SKM-1 (cell line): Measurements from ENCODE around the gene CLDN5.

ENCODE experiments used
- DNase-seq: peaks from one replicate; lab custom pipeline; 2025; ENCODE audit not compliant: unreplicated experiment; lab: John Stamatoyannopoulos, UW

The CLDN5 gene

GRCh38 chr22:19504900-19505734 is 19.1 kb downstream of the CLDN5 start:
- no peak for DNase-seq

- no peak for DNase-seq
Observed at GRCh38 chr22:19503869-19504268, 20.3 kb downstream of the CLDN5 start.

GRCh38 chr22:19503367-19503766 is 20.8 kb downstream of the CLDN5 start:
- DNase-seq: no peak

- no peak for DNase-seq
Observed at GRCh38 chr22:19501897-19502447, 22.2 kb downstream of the CLDN5 start.

GRCh38 chr22:19499880-19500242 is 24.3 kb downstream of the CLDN5 start:
- no peak for DNase-seq

- no peak for DNase-seq
Observed at GRCh38 chr22:19499236-19499879, 24.9 kb downstream of the CLDN5 start.

GRCh38 chr22:19498866-19499190 is 25.4 kb downstream of the CLDN5 start:
- no peak for DNase-seq

- DNase-seq: no peak
Observed at GRCh38 chr22:19498154-19498865, 25.9 kb downstream of the CLDN5 start.

GRCh38 chr22:19497245-19497644 is 27.0 kb downstream of the CLDN5 start:
- DNase-seq: no peak

GRCh38 chr22:19496324-19496630 is 27.9 kb downstream of the CLDN5 start:
- no peak for DNase-seq

- no peak for DNase-seq
Observed at GRCh38 chr22:19495562-19496323, 28.5 kb downstream of the CLDN5 start.

GRCh38 chr22:19494676-19495173 is 29.5 kb downstream of the CLDN5 start:
- no peak for DNase-seq

GRCh38 chr22:19494001-19494560 is 30.1 kb downstream of the CLDN5 start:
- no peak for DNase-seq

GRCh38 chr22:19492504-19493174 is 31.6 kb downstream of the CLDN5 start:
- no peak for DNase-seq

- no peak for DNase-seq
Observed at GRCh38 chr22:19490628-19491230, 33.5 kb downstream of the CLDN5 start.

- DNase-seq: no peak
Observed at GRCh38 chr22:19488884-19489843, 35.0 kb downstream of the CLDN5 start.

GRCh38 chr22:19488285-19488684 is 35.9 kb downstream of the CLDN5 start:
- DNase-seq: no peak

- DNase-seq: no peak
Observed at GRCh38 chr22:19483481-19484244, 40.5 kb downstream of the CLDN5 start.
